ENCODE results near the gene FLT3. TPM values are rescaled to one million over a fixed set of nuclear protein-coding genes. Genes with fewer than 3 reads are reported as not detected.

FLT3 gene
- total and polyA plus RNA-seq, 2 of the 13 experiments (the other 11 are each of a cell fraction or from before 2014, with no cell fraction given) = not detected

- Histone ChIP-seq H3K4me2 (ENCODE audit: low read depth, low read length) (no peak overlapping the region), H3K4me3 (replicated peaks in 1 of 3; ENCODE audit: insufficient read depth in 1 of 3, low read depth in 2 of 3, low read length in 3 of 3) (no peak overlapping the region), H4K20me1 (ENCODE audit: insufficient read depth, low read length) (no peaks in the 10 kb centered on the region), H3K36me3 (replicated peaks in 1 of 2; ENCODE audit: control insufficient read depth in 1 of 2, insufficient read depth in 2 of 2, low read length in 2 of 2) (no peaks in the 10 kb centered on the region), H3K27ac (ENCODE audit: extremely low read length, insufficient read depth, low read length) (no peak overlapping the region), H3K9ac (ENCODE audit: insufficient read depth, low read depth, low read length) (no peak overlapping the region), H3K4me1 (ENCODE audit: insufficient read depth, low read length) (peaks cover 21% of the 10 kb centered on the region; the same call in 1 of the 2 replicates), H3K9me3 (ENCODE audit: low read length) (no peaks in the 10 kb centered on the region), H3K79me2 (ENCODE audit: insufficient read depth, low read length) (no peaks in the 10 kb centered on the region), H3K27me3 (ENCODE audit: control insufficient read depth in 1 of 2, insufficient read depth in 2 of 2, low read length in 2 of 2) (peaks cover 20 to 81% of the 10 kb centered on the region in 2 experiments), H2AFZ (ENCODE audit: low read length) (no peak overlapping the region)
- intact Hi-C loops (cut with micrococcal nuclease; ENCODE audit: unreplicated experiment) (no loop called here), in situ Hi-C loops (cut with HindIII; ENCODE audit: extremely low pct_ligation_motif_present, low pct_unique_long_range_greater_than_20kb) (loop anchor here (10.0 to 25.0 kb wide), 2 partner anchors 605 to 1008 kb away; no protein-coding TSS in a partner anchor)
- 60% methylated on average over 7 of the region's 7 CpGs for WGBS (ENCODE audit: low lambda C conversion rate)
- FAIRE-seq (no peak), ATAC-seq (no peak), DNase-seq (ENCODE audit: low spot score) (no peak)
- BruUV-seq (replicated peaks) = no TSS peak
- no peak for TF ChIP-seq PBX3 (CRISPR knock-in tag; IDR thresholded peaks at IDR 0.05; ENCODE audit: borderline replicate concordance)
- ChIA-PET CTCF (ENCODE audit: low intra/inter-chr PET ratio, low total read pairs) (no interaction called here), POLR2A (no interaction called here)
Measured at GRCh38 chr13:27969866-27970229, 130.5 kb downstream of the FLT3 start.

- peaks cover 21% of the 10 kb centered on the region; the same call in 1 of the 2 replicates for H3K4me1 ChIP-seq (ENCODE audit: insufficient read depth, low read length)
- H3K4me2 ChIP-seq (ENCODE audit: low read depth, low read length) = peak within 1 kb of the TSS; percentile 68
- peak within 1 kb of the TSS; percentile 30 to 60 (median 34); a peak in 5 of 6 replicates for H3K4me3 ChIP-seq (replicated peaks in 1 of 3; ENCODE audit: insufficient read depth in 1 of 3, low read depth in 2 of 3, low read length in 3 of 3)
- no peak within 1 kb of the TSS for H2AFZ ChIP-seq (ENCODE audit: low read length)
- H3K27me3 ChIP-seq (ENCODE audit: control insufficient read depth in 1 of 2, insufficient read depth in 2 of 2, low read length in 2 of 2) = peaks cover 19 to 77% of the 10 kb centered on the region in 2 experiments
- no peaks in the 10 kb centered on the region for H4K20me1 ChIP-seq (ENCODE audit: insufficient read depth, low read length)
- ATAC-seq (no peak), FAIRE-seq (no peak), DNase-seq (ENCODE audit: low spot score) (no peak)
- H3K79me2 ChIP-seq (ENCODE audit: insufficient read depth, low read length) = no peaks in the 10 kb centered on the region
- ChIA-PET CTCF (ENCODE audit: low intra/inter-chr PET ratio, low total read pairs) (no interaction called here), POLR2A (no interaction called here)
- H3K36me3 ChIP-seq (replicated peaks in 1 of 2; ENCODE audit: control insufficient read depth in 1 of 2, insufficient read depth in 2 of 2, low read length in 2 of 2) = no peaks in the 10 kb centered on the region
- TF ChIP-seq EZH2 (conservative IDR thresholded peaks at IDR 0.05; ENCODE audit: low read depth, low read length) (peak; percentile 66), ZNF160 (CRISPR knock-in tag; IDR thresholded peaks at IDR 0.05) (no peak), MTF2 (CRISPR knock-in tag; IDR thresholded peaks at IDR 0.05; ENCODE audit: borderline replicate concordance) (0 out of 2 replicates have a peak, but pooled peaks have one; percentile 4)
- WGBS (ENCODE audit: low lambda C conversion rate) = 11% methylated on average over 29 of the region's 34 CpGs
- no TSS peak for BruUV-seq (replicated peaks)
- no peaks in the 10 kb centered on the region for H3K9me3 ChIP-seq (ENCODE audit: low read length)
- 0 out of 2 replicates have a peak within 1 kb of the TSS, but pooled peaks have one; percentile 8 for H3K9ac ChIP-seq (ENCODE audit: insufficient read depth, low read depth, low read length)
- in situ Hi-C loops (cut with HindIII; ENCODE audit: extremely low pct_ligation_motif_present, low pct_unique_long_range_greater_than_20kb) (loop anchor here (25.0 kb wide), 1 partner anchor 1007 kb away; no protein-coding TSS in a partner anchor), intact Hi-C loops (cut with micrococcal nuclease; ENCODE audit: unreplicated experiment) (no loop called here)
- H3K27ac ChIP-seq (ENCODE audit: extremely low read length, insufficient read depth, low read length) = no peak within 1 kb of the TSS
Measured at GRCh38 chr13:27969082-27969865, 131.1 kb downstream of the FLT3 start, which contains the start of gene CDX2. TSS of gene CDX2 (minus strand) at chr13:27969315. CDS start at chr13:27969006, 309 bp downstream.
